ENCODE measurements around the gene LMOD2. TPM values are rescaled to one million over a fixed set of nuclear protein-coding genes. Genes with fewer than 3 reads are reported as not detected.
"Not testable (repeated sequence)": the region's sequence is repeated elsewhere in the genome, so short reads cannot be mapped to it uniquely, and the experiment has no call there.

Gene LMOD2
- total RNA-seq, 3 donors from 2014 or later: not detected

GRCh38 chr7:123632808-123633207 lies 22.9 kb upstream of the LMOD2 start:
- no peaks in the 10 kb centered on the region for H3K9me3 ChIP-seq
- DNase-seq (ENCODE audit: low spot score in 2 of 2): no peak
- no peaks in the 10 kb centered on the region for H3K27me3 ChIP-seq
- intact Hi-C loops (cut with DNase I; ENCODE audit: low total_unique reads): no loop called here
- no peaks in the 10 kb centered on the region for H3K36me3 ChIP-seq
- no peaks in the 10 kb centered on the region for H3K4me1 ChIP-seq
- H3K4me3 ChIP-seq: no peak overlapping the region
- TF ChIP-seq POLR2A (IDR thresholded peaks at IDR 0.05) (no peak), POLR2AphosphoS5 (IDR thresholded peaks at IDR 0.05) (no peak), CTCF (IDR thresholded peaks at IDR 0.05) (no peak)
- no peak overlapping the region for H3K27ac ChIP-seq

- no peaks in the 10 kb centered on the region for H3K9me3 ChIP-seq
- intact Hi-C loops (cut with DNase I; ENCODE audit: low total_unique reads): no loop called here
- no peak for TF ChIP-seq POLR2A (IDR thresholded peaks at IDR 0.05)
- TF ChIP-seq CTCF (IDR thresholded peaks at IDR 0.05): no peak
- TF ChIP-seq POLR2AphosphoS5 (IDR thresholded peaks at IDR 0.05): no peak
- no peak for DNase-seq (ENCODE audit: low spot score in 2 of 2)
- no peaks in the 10 kb centered on the region for H3K36me3 ChIP-seq
- no peaks in the 10 kb centered on the region for H3K27me3 ChIP-seq
- no peak overlapping the region for H3K27ac ChIP-seq
- no peaks in the 10 kb centered on the region for H3K4me1 ChIP-seq
- H3K4me3 ChIP-seq: no peak overlapping the region
Observed at GRCh38 chr7:123633553-123633952, 22.1 kb upstream of the LMOD2 start.

GRCh38 chr7:123634011-123634573 lies 21.6 kb upstream of the LMOD2 start:
- H3K9me3 ChIP-seq; DNase-seq (ENCODE audit: low spot score in 2 of 2); H3K27ac ChIP-seq; H3K27me3 ChIP-seq; intact Hi-C loops (cut with DNase I; ENCODE audit: low total_unique reads); H3K4me1 ChIP-seq; H3K4me3 ChIP-seq; H3K36me3 ChIP-seq: not testable (repeated sequence)

GRCh38 chr7:123635551-123636359 lies 19.9 kb upstream of the LMOD2 start:
- no peak overlapping the region for H3K27ac ChIP-seq
- TF ChIP-seq POLR2AphosphoS5 (IDR thresholded peaks at IDR 0.05) (no peak), CTCF (IDR thresholded peaks at IDR 0.05) (peak in 1 of 3 donors; percentile 34)
- no peaks in the 10 kb centered on the region for H3K9me3 ChIP-seq
- no peaks in the 10 kb centered on the region for H3K27me3 ChIP-seq
- intact Hi-C loops (cut with DNase I; ENCODE audit: low total_unique reads): no loop called here
- DNase-seq (ENCODE audit: low spot score in 2 of 2): no peak
- no peaks in the 10 kb centered on the region for H3K36me3 ChIP-seq
- H3K4me1 ChIP-seq: no peaks in the 10 kb centered on the region
- H3K4me3 ChIP-seq: no peak overlapping the region

GRCh38 chr7:123637203-123637602 lies 18.5 kb upstream of the LMOD2 start:
- intact Hi-C loops (cut with DNase I; ENCODE audit: low total_unique reads): no loop called here
- TF ChIP-seq POLR2A (IDR thresholded peaks at IDR 0.05) (no peak), CTCF (IDR thresholded peaks at IDR 0.05) (no peak), POLR2AphosphoS5 (IDR thresholded peaks at IDR 0.05) (no peak)
- no peaks in the 10 kb centered on the region for H3K36me3 ChIP-seq
- no peaks in the 10 kb centered on the region for H3K27me3 ChIP-seq
- no peak overlapping the region for H3K27ac ChIP-seq
- no peak for DNase-seq (ENCODE audit: low spot score in 2 of 2)
- no peaks in the 10 kb centered on the region for H3K4me1 ChIP-seq
- H3K9me3 ChIP-seq: no peaks in the 10 kb centered on the region
- H3K4me3 ChIP-seq: no peak overlapping the region
